ENCODE measurements around the gene TACC2.
"Not testable (repeated sequence)": the region's sequence is repeated elsewhere in the genome, so short reads cannot be mapped to it uniquely, and the experiment has no call there.

TACC2 gene

GRCh38 chr10:122198631-122199030, 209.7 kb downstream of the TACC2 start:
- H3K36me3 ChIP-seq (ENCODE audit: control insufficient read depth in 2 of 2, insufficient read depth in 2 of 2, low read length in 2 of 2), result peaks cover 26 to 30% of the 10 kb centered on the region in 2 donors
- no peak overlapping the region for H3K27ac ChIP-seq (ENCODE audit: low read length)
- H3K4me3 ChIP-seq (ENCODE audit: low read length in 2 of 2), result no peak overlapping the region
- H3K9ac ChIP-seq (ENCODE audit: low read length in 2 of 2), result no peak overlapping the region
- H3K9me3 ChIP-seq (ENCODE audit: control insufficient read depth in 2 of 2, low read length in 2 of 2), result no peaks in the 10 kb centered on the region
- no peaks in the 10 kb centered on the region for H3K27me3 ChIP-seq (ENCODE audit: control insufficient read depth in 1 of 2, insufficient read depth in 2 of 2, low read length in 2 of 2)
- no peaks in the 10 kb centered on the region for H3K4me1 ChIP-seq (ENCODE audit: control insufficient read depth, insufficient read depth, low read length)

- no peaks in the 10 kb centered on the region for H3K9me3 ChIP-seq (ENCODE audit: control insufficient read depth in 2 of 2, low read length in 2 of 2)
- no peak overlapping the region for H3K9ac ChIP-seq (ENCODE audit: low read length in 2 of 2)
- peaks cover 26 to 30% of the 10 kb centered on the region in 2 donors for H3K36me3 ChIP-seq (ENCODE audit: control insufficient read depth in 2 of 2, insufficient read depth in 2 of 2, low read length in 2 of 2)
- no peaks in the 10 kb centered on the region for H3K4me1 ChIP-seq (ENCODE audit: control insufficient read depth, insufficient read depth, low read length)
- no peak overlapping the region for H3K4me3 ChIP-seq (ENCODE audit: low read length in 2 of 2)
- no peak overlapping the region for H3K27ac ChIP-seq (ENCODE audit: low read length)
- H3K27me3 ChIP-seq (ENCODE audit: control insufficient read depth in 1 of 2, insufficient read depth in 2 of 2, low read length in 2 of 2), result no peaks in the 10 kb centered on the region
These were observed 210.1 kb downstream of the TACC2 start for GRCh38 chr10:122199070-122199469.

- no peak overlapping the region for H3K27ac ChIP-seq (ENCODE audit: low read length)
- peaks cover 26 to 30% of the 10 kb centered on the region in 2 donors for H3K36me3 ChIP-seq (ENCODE audit: control insufficient read depth in 2 of 2, insufficient read depth in 2 of 2, low read length in 2 of 2)
- no peaks in the 10 kb centered on the region for H3K27me3 ChIP-seq (ENCODE audit: control insufficient read depth in 1 of 2, insufficient read depth in 2 of 2, low read length in 2 of 2)
- H3K9me3 ChIP-seq (ENCODE audit: control insufficient read depth in 2 of 2, low read length in 2 of 2), result no peaks in the 10 kb centered on the region
- H3K4me1 ChIP-seq (ENCODE audit: control insufficient read depth, insufficient read depth, low read length), result no peaks in the 10 kb centered on the region
- no peak overlapping the region for H3K9ac ChIP-seq (ENCODE audit: low read length in 2 of 2)
- H3K4me3 ChIP-seq (ENCODE audit: low read length in 2 of 2), result no peak overlapping the region
These were observed 210.7 kb downstream of the TACC2 start for GRCh38 chr10:122199689-122200088.

- Histone ChIP-seq H3K9ac (ENCODE audit: low read length in 2 of 2) (no peak overlapping the region), H3K9me3 (ENCODE audit: control insufficient read depth in 2 of 2, low read length in 2 of 2) (no peaks in the 10 kb centered on the region), H3K27ac (ENCODE audit: low read length) (no peak overlapping the region), H3K36me3 (ENCODE audit: control insufficient read depth in 2 of 2, insufficient read depth in 2 of 2, low read length in 2 of 2) (peaks cover 16 to 19% of the 10 kb centered on the region in 2 donors), H3K27me3 (ENCODE audit: control insufficient read depth in 1 of 2, insufficient read depth in 2 of 2, low read length in 2 of 2) (no peaks in the 10 kb centered on the region), H3K4me3 (ENCODE audit: low read length in 2 of 2) (no peak overlapping the region), H3K4me1 (ENCODE audit: control insufficient read depth, insufficient read depth, low read length) (no peaks in the 10 kb centered on the region)
These were observed 212.4 kb downstream of the TACC2 start for GRCh38 chr10:122201401-122201800.

GRCh38 chr10:122203180-122203579, 214.2 kb downstream of the TACC2 start:
- not testable (repeated sequence) for H3K9me3 ChIP-seq (ENCODE audit: control insufficient read depth in 2 of 2, low read length in 2 of 2); H3K9ac ChIP-seq (ENCODE audit: low read length in 2 of 2); H3K4me3 ChIP-seq (ENCODE audit: low read length in 2 of 2); H3K27ac ChIP-seq (ENCODE audit: low read length); H3K4me1 ChIP-seq (ENCODE audit: control insufficient read depth, insufficient read depth, low read length); H3K27me3 ChIP-seq (ENCODE audit: control insufficient read depth in 1 of 2, insufficient read depth in 2 of 2, low read length in 2 of 2)
- peaks cover 11 to 14% of the 10 kb centered on the region in 2 donors for H3K36me3 ChIP-seq (ENCODE audit: control insufficient read depth in 2 of 2, insufficient read depth in 2 of 2, low read length in 2 of 2)

- Histone ChIP-seq H3K27me3 (ENCODE audit: control insufficient read depth in 1 of 2, insufficient read depth in 2 of 2, low read length in 2 of 2) (no peaks in the 10 kb centered on the region), H3K9ac (ENCODE audit: low read length in 2 of 2) (no peak overlapping the region), H3K36me3 (ENCODE audit: control insufficient read depth in 2 of 2, insufficient read depth in 2 of 2, low read length in 2 of 2) (peaks cover 6 to 10% of the 10 kb centered on the region in 2 donors), H3K4me3 (ENCODE audit: low read length in 2 of 2) (no peak overlapping the region), H3K27ac (ENCODE audit: low read length) (no peak overlapping the region), H3K9me3 (ENCODE audit: control insufficient read depth in 2 of 2, low read length in 2 of 2) (no peaks in the 10 kb centered on the region), H3K4me1 (ENCODE audit: control insufficient read depth, insufficient read depth, low read length) (peaks cover 2% of the 10 kb centered on the region)
These were observed 215.9 kb downstream of the TACC2 start for GRCh38 chr10:122204691-122205489.

GRCh38 chr10:122206471-122207065, 217.6 kb downstream of the TACC2 start:
- Histone ChIP-seq H3K4me1 (ENCODE audit: control insufficient read depth, insufficient read depth, low read length) (peaks cover 2% of the 10 kb centered on the region), H3K27ac (ENCODE audit: low read length) (no peak overlapping the region), H3K9ac (ENCODE audit: low read length in 2 of 2) (no peak overlapping the region), H3K27me3 (ENCODE audit: control insufficient read depth in 1 of 2, insufficient read depth in 2 of 2, low read length in 2 of 2) (no peaks in the 10 kb centered on the region), H3K4me3 (ENCODE audit: low read length in 2 of 2) (no peak overlapping the region), H3K9me3 (ENCODE audit: control insufficient read depth in 2 of 2, low read length in 2 of 2) (no peaks in the 10 kb centered on the region), H3K36me3 (ENCODE audit: control insufficient read depth in 2 of 2, insufficient read depth in 2 of 2, low read length in 2 of 2) (peaks cover 7 to 15% of the 10 kb centered on the region in 2 donors)

- H3K36me3 ChIP-seq (ENCODE audit: control insufficient read depth in 2 of 2, insufficient read depth in 2 of 2, low read length in 2 of 2), result peaks cover 10 to 21% of the 10 kb centered on the region in 2 donors
- no peak overlapping the region for H3K27ac ChIP-seq (ENCODE audit: low read length)
- peaks cover 2% of the 10 kb centered on the region for H3K4me1 ChIP-seq (ENCODE audit: control insufficient read depth, insufficient read depth, low read length)
- no peaks in the 10 kb centered on the region for H3K9me3 ChIP-seq (ENCODE audit: control insufficient read depth in 2 of 2, low read length in 2 of 2)
- no peak overlapping the region for H3K9ac ChIP-seq (ENCODE audit: low read length in 2 of 2)
- no peak overlapping the region for H3K4me3 ChIP-seq (ENCODE audit: low read length in 2 of 2)
- H3K27me3 ChIP-seq (ENCODE audit: control insufficient read depth in 1 of 2, insufficient read depth in 2 of 2, low read length in 2 of 2), result no peaks in the 10 kb centered on the region
These were observed 218.2 kb downstream of the TACC2 start for GRCh38 chr10:122207163-122207562.

- Histone ChIP-seq H3K9me3 (ENCODE audit: control insufficient read depth in 2 of 2, low read length in 2 of 2) (no peaks in the 10 kb centered on the region), H3K36me3 (ENCODE audit: control insufficient read depth in 2 of 2, insufficient read depth in 2 of 2, low read length in 2 of 2) (peaks cover 10 to 23% of the 10 kb centered on the region in 2 donors), H3K27ac (ENCODE audit: low read length) (no peak overlapping the region), H3K9ac (ENCODE audit: low read length in 2 of 2) (no peak overlapping the region), H3K27me3 (ENCODE audit: control insufficient read depth in 1 of 2, insufficient read depth in 2 of 2, low read length in 2 of 2) (no peaks in the 10 kb centered on the region), H3K4me1 (ENCODE audit: control insufficient read depth, insufficient read depth, low read length) (peaks cover 2% of the 10 kb centered on the region), H3K4me3 (ENCODE audit: low read length in 2 of 2) (no peak overlapping the region)
These were observed 218.6 kb downstream of the TACC2 start for GRCh38 chr10:122207596-122207995.

GRCh38 chr10:122208571-122209430, 219.8 kb downstream of the TACC2 start:
- Histone ChIP-seq H3K36me3 (ENCODE audit: control insufficient read depth in 2 of 2, insufficient read depth in 2 of 2, low read length in 2 of 2) (peaks cover 10 to 28% of the 10 kb centered on the region in 2 donors), H3K9me3 (ENCODE audit: control insufficient read depth in 2 of 2, low read length in 2 of 2) (no peaks in the 10 kb centered on the region), H3K4me3 (ENCODE audit: low read length in 2 of 2) (no peak overlapping the region), H3K27ac (ENCODE audit: low read length) (no peak overlapping the region), H3K4me1 (ENCODE audit: control insufficient read depth, insufficient read depth, low read length) (peaks cover 2% of the 10 kb centered on the region), H3K27me3 (ENCODE audit: control insufficient read depth in 1 of 2, insufficient read depth in 2 of 2, low read length in 2 of 2) (no peaks in the 10 kb centered on the region), H3K9ac (ENCODE audit: low read length in 2 of 2) (no peak overlapping the region)
